K562 (cell line): ENCODE results near the gene PTCH1.

ENCODE experiments used
- MAX ChIP-seq: sonication (generic); formaldehyde crosslinking; IDR thresholded peaks from 2 replicates; pipeline ENCODE4 v1.9.0; 2022; ENCODE audit warnings: mild to moderate bottlenecking, missing genetic modification reagents
- POLR2A ChIP-seq: fragments of 450-650 bp; conservative IDR thresholded peaks from 2 replicates; pipeline ENCODE4 v1.6.1; 2016

- TF ChIP-seq MAX (no peak), POLR2A (no peak)
Measured at GRCh38 chr9:95483431-95483830, 33.3 kb downstream of the PTCH1 start.
